ENCODE data around the gene PRKN. TPM values are rescaled to one million over a fixed set of nuclear protein-coding genes. Genes with fewer than 3 reads are reported as not detected.

The PRKN gene
- total RNA-seq, 2 donors from 2014 or later: 15.7 to 19.3 TPM

DNA sequence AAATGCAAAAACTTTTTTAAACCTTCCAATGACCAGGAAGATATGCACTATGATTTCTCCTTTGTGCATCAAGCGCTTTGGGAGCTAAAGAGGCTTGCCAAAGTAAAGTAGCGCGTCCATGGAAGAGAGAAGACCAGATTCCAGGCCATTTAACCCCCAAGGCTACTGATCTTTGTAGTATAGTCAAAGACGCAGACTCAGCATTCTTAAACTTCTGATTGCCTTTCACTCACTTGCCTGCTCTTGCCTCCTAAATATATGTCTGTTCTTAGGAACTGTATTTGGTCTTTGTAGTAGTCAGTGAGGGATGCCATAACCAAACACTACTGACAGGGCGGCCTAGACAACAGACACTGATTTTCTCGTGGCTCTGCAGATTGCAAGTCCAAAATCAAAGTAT, 426.4 kb downstream of the PRKN start:
- Histone ChIP-seq H3K4me1 (no peaks in the 10 kb centered on the region), H3K27me3 (no peaks in the 10 kb centered on the region), H3K36me3 (no peaks in the 10 kb centered on the region), H3K27ac (no peak overlapping the region), H3K9me3 (no peaks in the 10 kb centered on the region), H3K4me3 (no peak overlapping the region)
- DNase-seq (ENCODE audit: low spot score): no peak
- TF ChIP-seq, protein P1, sequence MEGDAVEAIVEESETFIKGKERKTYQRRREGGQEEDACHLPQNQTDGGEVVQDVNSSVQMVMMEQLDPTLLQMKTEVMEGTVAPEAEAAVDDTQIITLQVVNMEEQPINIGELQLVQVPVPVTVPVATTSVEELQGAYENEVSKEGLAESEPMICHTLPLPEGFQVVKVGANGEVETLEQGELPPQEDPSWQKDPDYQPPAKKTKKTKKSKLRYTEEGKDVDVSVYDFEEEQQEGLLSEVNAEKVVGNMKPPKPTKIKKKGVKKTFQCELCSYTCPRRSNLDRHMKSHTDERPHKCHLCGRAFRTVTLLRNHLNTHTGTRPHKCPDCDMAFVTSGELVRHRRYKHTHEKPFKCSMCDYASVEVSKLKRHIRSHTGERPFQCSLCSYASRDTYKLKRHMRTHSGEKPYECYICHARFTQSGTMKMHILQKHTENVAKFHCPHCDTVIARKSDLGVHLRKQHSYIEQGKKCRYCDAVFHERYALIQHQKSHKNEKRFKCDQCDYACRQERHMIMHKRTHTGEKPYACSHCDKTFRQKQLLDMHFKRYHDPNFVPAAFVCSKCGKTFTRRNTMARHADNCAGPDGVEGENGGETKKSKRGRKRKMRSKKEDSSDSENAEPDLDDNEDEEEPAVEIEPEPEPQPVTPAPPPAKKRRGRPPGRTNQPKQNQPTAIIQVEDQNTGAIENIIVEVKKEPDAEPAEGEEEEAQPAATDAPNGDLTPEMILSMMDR (IDR thresholded peaks at IDR 0.05): no peak

DNA sequence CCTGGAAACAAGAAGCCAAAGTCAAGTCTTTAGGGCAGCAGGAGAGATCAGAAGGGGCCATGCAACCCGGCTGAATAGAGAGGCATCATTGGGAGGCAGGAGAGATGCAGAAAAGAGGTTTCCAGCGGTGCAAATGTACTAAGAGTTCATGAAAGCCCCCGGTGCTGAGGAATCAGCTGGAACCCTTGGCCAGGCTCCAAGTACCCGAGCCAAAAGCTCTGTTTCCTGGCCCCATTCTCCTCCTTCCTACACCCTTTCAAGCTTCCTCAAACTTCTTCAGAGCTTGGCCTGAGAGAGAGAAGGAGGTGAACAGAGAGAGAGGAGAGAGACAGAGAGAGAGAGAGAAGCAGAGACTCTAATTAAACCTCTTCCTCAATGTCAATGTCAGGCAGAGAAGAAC, 433.5 kb downstream of the PRKN start:
- no peak overlapping the region for H3K27ac ChIP-seq
- DNase-seq (ENCODE audit: low spot score): no peak

DNA sequence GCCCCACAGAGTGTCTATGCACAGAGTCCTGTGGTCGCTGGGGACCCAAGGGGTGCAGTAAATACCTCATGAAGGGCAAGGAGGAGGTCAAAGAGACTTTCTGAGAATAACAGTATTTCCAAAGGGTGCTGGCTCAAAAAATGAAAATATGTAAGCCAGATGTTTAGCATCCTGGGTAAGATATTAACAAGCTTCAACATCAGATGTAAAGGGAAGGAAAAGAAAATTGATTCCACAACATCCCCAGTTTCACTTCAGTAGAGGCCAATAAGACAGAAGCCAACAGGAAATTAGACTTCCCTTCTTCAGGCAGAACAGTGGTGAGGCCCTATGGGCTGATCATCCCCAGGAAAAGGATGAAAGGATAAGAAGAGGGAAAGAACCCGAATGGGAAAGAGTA, 434.7 kb downstream of the PRKN start:
- Histone ChIP-seq H3K27me3 (no peaks in the 10 kb centered on the region), H3K9me3 (no peaks in the 10 kb centered on the region), H3K36me3 (no peaks in the 10 kb centered on the region), H3K27ac (no peak overlapping the region), H3K4me1 (no peaks in the 10 kb centered on the region), H3K4me3 (no peak overlapping the region)
- TF ChIP-seq, protein P1 (IDR thresholded peaks at IDR 0.05): no peak
- no peak for DNase-seq (ENCODE audit: low spot score)

More for the DNA sequence above, 433.5 kb downstream of the PRKN start:
- TF ChIP-seq, protein P1 (IDR thresholded peaks at IDR 0.05): no peak
- H3K4me3 ChIP-seq: no peak overlapping the region
- no peaks in the 10 kb centered on the region for H3K36me3 ChIP-seq
- no peaks in the 10 kb centered on the region for H3K27me3 ChIP-seq
- H3K9me3 ChIP-seq: no peaks in the 10 kb centered on the region
- no peaks in the 10 kb centered on the region for H3K4me1 ChIP-seq

DNA sequence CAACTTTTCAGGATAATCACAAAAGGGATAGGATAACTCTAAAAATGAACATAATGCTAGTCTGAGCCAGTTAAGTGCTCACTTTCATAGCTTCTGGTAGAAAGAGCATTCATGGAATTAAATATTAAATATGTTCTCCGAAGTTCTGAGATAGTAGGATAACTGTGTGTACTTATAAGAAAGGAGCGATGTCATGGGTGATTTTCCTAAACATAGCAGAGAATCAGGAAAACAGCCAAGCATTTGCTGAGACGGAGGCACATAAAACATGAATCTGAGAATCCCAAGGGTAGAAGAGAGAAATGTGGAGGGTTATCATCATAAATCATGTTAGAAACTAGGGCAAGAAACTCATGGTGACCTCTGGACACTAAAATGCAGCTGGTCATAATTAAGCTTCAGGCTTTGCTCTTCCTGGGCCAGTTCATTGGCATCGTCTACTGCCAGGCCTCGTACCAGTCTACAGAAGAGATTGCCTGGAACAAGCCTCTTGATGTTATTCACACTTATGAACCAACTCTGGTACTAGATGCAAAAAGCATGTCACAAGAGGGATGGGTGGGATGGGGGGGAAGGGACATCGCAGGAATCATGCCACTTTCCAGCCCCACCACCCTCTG, 436.6 kb downstream of the PRKN start:
- Histone ChIP-seq H3K27ac (no peak overlapping the region), H3K4me3 (no peak overlapping the region), H3K9me3 (no peaks in the 10 kb centered on the region), H3K36me3 (no peaks in the 10 kb centered on the region), H3K27me3 (no peaks in the 10 kb centered on the region), H3K4me1 (no peaks in the 10 kb centered on the region)
- TF ChIP-seq, protein P1 (IDR thresholded peaks at IDR 0.05): no peak
- DNase-seq (ENCODE audit: low spot score): no peak

DNA sequence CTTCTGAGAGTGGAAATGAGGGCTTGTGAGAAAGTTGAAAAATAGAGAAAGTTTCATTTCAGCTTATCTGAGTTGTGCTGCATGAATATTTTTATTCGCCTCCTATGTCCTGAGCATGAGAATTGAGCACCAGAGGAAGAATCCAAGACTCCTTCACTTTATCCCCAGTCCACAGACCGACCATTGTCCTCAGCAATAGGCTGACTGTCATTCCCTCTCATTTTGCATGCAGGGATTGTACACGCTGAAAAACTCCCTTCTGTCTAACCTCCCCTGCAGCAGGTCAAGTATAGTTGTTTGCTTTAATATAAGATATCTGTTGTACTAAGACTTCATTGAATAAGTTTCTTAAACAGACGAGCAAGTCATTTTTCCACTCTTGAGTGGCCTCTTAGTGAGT, 437.6 kb downstream of the PRKN start:
- H3K36me3 ChIP-seq: no peaks in the 10 kb centered on the region
- DNase-seq (ENCODE audit: low spot score): no peak
- no peak overlapping the region for H3K4me3 ChIP-seq
- TF ChIP-seq, protein P1 (IDR thresholded peaks at IDR 0.05): no peak
- no peaks in the 10 kb centered on the region for H3K4me1 ChIP-seq
- no peak overlapping the region for H3K27ac ChIP-seq
- H3K27me3 ChIP-seq: no peaks in the 10 kb centered on the region
- no peaks in the 10 kb centered on the region for H3K9me3 ChIP-seq

DNA sequence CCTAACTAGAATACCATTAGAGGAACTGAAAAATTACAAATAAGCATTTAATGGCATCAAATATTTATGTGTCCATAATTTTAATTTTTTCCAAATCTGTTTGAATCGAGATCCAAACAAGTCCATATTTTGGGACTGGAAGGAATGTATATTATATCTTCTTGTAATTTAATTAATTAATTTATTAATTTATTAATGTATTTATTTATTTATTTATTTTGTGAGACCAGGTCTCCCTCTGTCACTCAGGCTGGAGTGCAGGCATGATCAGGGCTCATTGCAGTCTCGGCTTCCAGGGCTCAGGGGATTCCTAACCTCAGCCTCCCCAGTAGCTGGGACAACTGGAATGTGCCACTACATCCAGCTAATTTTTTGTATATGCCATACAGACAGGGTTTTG, 453.6 kb downstream of the PRKN start:
- no peak overlapping the region for H3K27ac ChIP-seq
- H3K9me3 ChIP-seq: no peaks in the 10 kb centered on the region
- no peaks in the 10 kb centered on the region for H3K27me3 ChIP-seq
- H3K4me3 ChIP-seq: no peak overlapping the region
- no peaks in the 10 kb centered on the region for H3K36me3 ChIP-seq
- TF ChIP-seq, protein P1 (IDR thresholded peaks at IDR 0.05): no peak
- no peaks in the 10 kb centered on the region for H3K4me1 ChIP-seq
- no peak for DNase-seq (ENCODE audit: low spot score)
